ENCODE data around the gene WWOX. TPM values are rescaled to one million over a fixed set of nuclear protein-coding genes. Genes with fewer than 3 reads are reported as not detected.

The WWOX gene
- polyA plus RNA-seq, 1 donor (not counting 4 experiments of a cell fraction or from before 2014, with no cell fraction given), result 5.1 TPM

DNA sequence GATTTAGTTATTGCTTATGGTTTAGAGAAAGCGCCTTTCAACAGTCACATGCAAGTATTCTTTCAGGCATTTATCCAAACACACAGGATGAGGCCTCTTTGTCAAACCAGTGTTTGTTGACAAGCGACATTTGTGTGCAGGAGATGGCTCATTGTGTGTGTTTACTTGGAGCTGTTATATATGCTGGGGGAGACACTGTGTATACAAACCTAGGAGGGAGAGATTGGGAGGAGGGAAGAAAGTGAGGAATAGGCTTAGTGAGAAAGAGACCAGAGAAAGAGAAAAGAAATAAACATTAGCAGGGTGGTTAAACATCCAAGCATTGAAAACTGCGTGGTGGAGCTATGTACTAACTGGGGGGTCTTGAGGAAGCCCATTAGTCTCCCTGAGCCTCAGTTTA lies 1063.5 kb downstream of the WWOX start:
- H3K9me3 ChIP-seq (ENCODE audit: control insufficient read depth, low read depth, low read length), result no peaks in the 10 kb centered on the region
- peaks cover 14% of the 10 kb centered on the region for H3K4me1 ChIP-seq (ENCODE audit: control insufficient read depth, extremely low read depth, insufficient read depth, low read length)
- dilution Hi-C loops (cut with MboI; ENCODE audit: extremely low pct_ligation_motif_present, low sequenced_read_pairs), result no loop called here
- H3K79me2 ChIP-seq (ENCODE audit: control insufficient read depth, insufficient read depth, low read length), result no peaks in the 10 kb centered on the region
- H3K36me3 ChIP-seq (ENCODE audit: control insufficient read depth in 2 of 2, extremely low read depth in 1 of 2, insufficient read depth in 2 of 2, low read length in 2 of 2), result no peaks in the 10 kb centered on the region
- H3K4me2 ChIP-seq (ENCODE audit: control insufficient read depth, extremely low read depth, insufficient read depth, low read depth, low read length), result no peak overlapping the region
- no peaks in the 10 kb centered on the region for H3K9me1 ChIP-seq (ENCODE audit: control insufficient read depth, extremely low read depth, insufficient read depth, low read length)
- TF ChIP-seq, protein P1, sequence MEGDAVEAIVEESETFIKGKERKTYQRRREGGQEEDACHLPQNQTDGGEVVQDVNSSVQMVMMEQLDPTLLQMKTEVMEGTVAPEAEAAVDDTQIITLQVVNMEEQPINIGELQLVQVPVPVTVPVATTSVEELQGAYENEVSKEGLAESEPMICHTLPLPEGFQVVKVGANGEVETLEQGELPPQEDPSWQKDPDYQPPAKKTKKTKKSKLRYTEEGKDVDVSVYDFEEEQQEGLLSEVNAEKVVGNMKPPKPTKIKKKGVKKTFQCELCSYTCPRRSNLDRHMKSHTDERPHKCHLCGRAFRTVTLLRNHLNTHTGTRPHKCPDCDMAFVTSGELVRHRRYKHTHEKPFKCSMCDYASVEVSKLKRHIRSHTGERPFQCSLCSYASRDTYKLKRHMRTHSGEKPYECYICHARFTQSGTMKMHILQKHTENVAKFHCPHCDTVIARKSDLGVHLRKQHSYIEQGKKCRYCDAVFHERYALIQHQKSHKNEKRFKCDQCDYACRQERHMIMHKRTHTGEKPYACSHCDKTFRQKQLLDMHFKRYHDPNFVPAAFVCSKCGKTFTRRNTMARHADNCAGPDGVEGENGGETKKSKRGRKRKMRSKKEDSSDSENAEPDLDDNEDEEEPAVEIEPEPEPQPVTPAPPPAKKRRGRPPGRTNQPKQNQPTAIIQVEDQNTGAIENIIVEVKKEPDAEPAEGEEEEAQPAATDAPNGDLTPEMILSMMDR (optimal IDR thresholded peaks at IDR 0.05 in 1 of 3, IDR thresholded peaks at IDR 0.05 in 1 of 3, conservative IDR thresholded peaks at IDR 0.05 in 1 of 3; ENCODE audit: extremely low read depth in 1 of 3, insufficient read depth in 2 of 3, low read length in 3 of 3), result no peak
- TF ChIP-seq EZH2 (IDR thresholded peaks at IDR 0.05; ENCODE audit: low read length), result no peak
- FAIRE-seq (no peak), DNase-seq (ENCODE audit: low read depth, low spot score) (no peak)
- H3K4me3 ChIP-seq (ENCODE audit: control insufficient read depth in 2 of 3, extremely low read depth in 1 of 3, insufficient read depth in 2 of 3, low read depth in 1 of 3, low read length in 3 of 3), result no peak overlapping the region
- H3K27ac ChIP-seq (ENCODE audit: control insufficient read depth, insufficient read depth, low read length), result no peak overlapping the region
- H3K27me3 ChIP-seq (ENCODE audit: control insufficient read depth, extremely low read depth, insufficient read depth, low read length), result no peaks in the 10 kb centered on the region
- no peaks in the 10 kb centered on the region for H4K20me1 ChIP-seq (ENCODE audit: control insufficient read depth, extremely low read depth, insufficient read depth, low read length)
- no peak overlapping the region for H2AFZ ChIP-seq (ENCODE audit: control insufficient read depth, low read length)
- no peak overlapping the region for H3K9ac ChIP-seq (ENCODE audit: control insufficient read depth, extremely low read depth, insufficient read depth, low read length)

DNA sequence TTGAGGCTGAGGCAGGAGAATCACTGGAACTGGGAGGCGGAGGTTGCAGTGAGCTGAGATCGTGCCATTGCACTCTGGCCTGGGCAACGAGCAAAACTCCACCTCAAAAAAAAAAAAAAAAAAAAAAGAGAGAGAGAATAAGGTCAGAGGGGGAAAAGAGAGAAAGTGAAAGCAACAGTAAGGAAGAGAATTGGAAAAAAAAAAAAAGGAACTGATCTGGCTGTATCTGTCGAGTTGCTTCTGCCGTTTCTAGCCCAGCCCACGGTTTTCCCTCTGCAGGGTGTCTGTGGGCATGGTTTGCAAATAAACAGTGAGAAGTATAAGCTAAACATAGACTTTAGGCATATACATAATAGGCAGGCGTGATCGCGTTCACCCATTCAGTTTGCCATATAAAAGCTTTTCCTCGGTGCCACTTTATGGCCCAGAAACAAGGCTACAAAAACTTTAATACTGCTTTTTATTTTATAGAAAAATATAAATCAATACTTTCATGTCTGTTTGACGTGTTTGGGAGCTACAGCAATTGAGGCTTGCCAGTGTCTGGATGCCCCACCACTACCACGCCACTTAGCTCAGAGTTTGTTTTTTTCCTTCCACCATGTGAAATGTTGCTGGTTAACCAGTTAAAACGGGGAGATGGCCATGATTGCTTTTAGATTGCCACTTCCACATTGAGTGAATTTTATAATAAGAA lies 1064.4 kb downstream of the WWOX start:
- Histone ChIP-seq H3K4me1 (ENCODE audit: control insufficient read depth, extremely low read depth, insufficient read depth, low read length) (peaks cover 12% of the 10 kb centered on the region), H3K27me3 (ENCODE audit: control insufficient read depth, extremely low read depth, insufficient read depth, low read length) (no peaks in the 10 kb centered on the region), H2AFZ (ENCODE audit: control insufficient read depth, low read length) (no peak overlapping the region), H3K27ac (ENCODE audit: control insufficient read depth, insufficient read depth, low read length) (no peak overlapping the region), H4K20me1 (ENCODE audit: control insufficient read depth, extremely low read depth, insufficient read depth, low read length) (no peaks in the 10 kb centered on the region), H3K4me3 (ENCODE audit: control insufficient read depth in 2 of 3, extremely low read depth in 1 of 3, insufficient read depth in 2 of 3, low read depth in 1 of 3, low read length in 3 of 3) (no peak overlapping the region), H3K79me2 (ENCODE audit: control insufficient read depth, insufficient read depth, low read length) (no peaks in the 10 kb centered on the region), H3K4me2 (ENCODE audit: control insufficient read depth, extremely low read depth, insufficient read depth, low read depth, low read length) (no peak overlapping the region), H3K9me1 (ENCODE audit: control insufficient read depth, extremely low read depth, insufficient read depth, low read length) (no peaks in the 10 kb centered on the region), H3K9me3 (ENCODE audit: control insufficient read depth, low read depth, low read length) (no peaks in the 10 kb centered on the region), H3K9ac (ENCODE audit: control insufficient read depth, extremely low read depth, insufficient read depth, low read length) (no peak overlapping the region), H3K36me3 (ENCODE audit: control insufficient read depth in 2 of 2, extremely low read depth in 1 of 2, insufficient read depth in 2 of 2, low read length in 2 of 2) (no peaks in the 10 kb centered on the region)
- dilution Hi-C loops (cut with MboI; ENCODE audit: extremely low pct_ligation_motif_present, low sequenced_read_pairs), result no loop called here
- TF ChIP-seq, protein P1 (optimal IDR thresholded peaks at IDR 0.05 in 1 of 3, IDR thresholded peaks at IDR 0.05 in 1 of 3, conservative IDR thresholded peaks at IDR 0.05 in 1 of 3; ENCODE audit: extremely low read depth in 1 of 3, insufficient read depth in 2 of 3, low read length in 3 of 3), result no peak
- TF ChIP-seq EZH2 (IDR thresholded peaks at IDR 0.05; ENCODE audit: low read length), result no peak
- DNase-seq (ENCODE audit: low read depth, low spot score) (no peak), FAIRE-seq (no peak)

Data from keratinocyte (primary cell).